ENCODE data around the gene PDCD10.

Gene PDCD10

GRCh38 chr3:167714871-167715270 lies 19.8 kb downstream of the PDCD10 start:
- TF ChIP-seq BACH2 (CRISPR knock-in tag; IDR thresholded peaks at IDR 0.05; ENCODE audit: borderline replicate concordance) = no peak
- no peak for TF ChIP-seq POU6F1 (CRISPR knock-in tag; IDR thresholded peaks at IDR 0.05; ENCODE audit: borderline replicate concordance, low read depth)
- no peak for TF ChIP-seq OSR1 (CRISPR knock-in tag; IDR thresholded peaks at IDR 0.05)
- no peak for TF ChIP-seq ESRRG (CRISPR knock-in tag; IDR thresholded peaks at IDR 0.05)
- no peak for TF ChIP-seq ZC3H10 (CRISPR knock-in tag; IDR thresholded peaks at IDR 0.05)
- no peak for TF ChIP-seq ZFP30 (CRISPR knock-in tag; IDR thresholded peaks at IDR 0.05)
- TF ChIP-seq ZNF70 (CRISPR knock-in tag; IDR thresholded peaks at IDR 0.05) = no peak
- TF ChIP-seq PPARA (CRISPR knock-in tag; IDR thresholded peaks at IDR 0.05; ENCODE audit: borderline replicate concordance) = no peak
- TF ChIP-seq TCF4 (CRISPR knock-in tag; IDR thresholded peaks at IDR 0.05; ENCODE audit: borderline replicate concordance) = no peak
- no peak for TF ChIP-seq CSDC2 (CRISPR knock-in tag; IDR thresholded peaks at IDR 0.05)
- TF ChIP-seq TOX (CRISPR knock-in tag; IDR thresholded peaks at IDR 0.05; ENCODE audit: borderline replicate concordance) = no peak
- ATAC-seq = no peak

- no peak for TF ChIP-seq TSHZ2 (CRISPR knock-in tag; IDR thresholded peaks at IDR 0.05)
- TF ChIP-seq PPARA (CRISPR knock-in tag; IDR thresholded peaks at IDR 0.05; ENCODE audit: borderline replicate concordance) = no peak
- TF ChIP-seq TOX (CRISPR knock-in tag; IDR thresholded peaks at IDR 0.05; ENCODE audit: borderline replicate concordance) = no peak
- TF ChIP-seq PATZ1 (CRISPR knock-in tag; IDR thresholded peaks at IDR 0.05; ENCODE audit: borderline replicate concordance) = no peak
- TF ChIP-seq GLIS3 (CRISPR knock-in tag; IDR thresholded peaks at IDR 0.05) = no peak
- no peak for TF ChIP-seq ZNF8 (CRISPR knock-in tag; IDR thresholded peaks at IDR 0.05)
- no peak for TF ChIP-seq ARNTL (CRISPR knock-in tag; IDR thresholded peaks at IDR 0.05; ENCODE audit: borderline replicate concordance, low read depth)
- TF ChIP-seq CSRNP3 (CRISPR knock-in tag; IDR thresholded peaks at IDR 0.05) = no peak
- no peak for TF ChIP-seq TCF4 (CRISPR knock-in tag; IDR thresholded peaks at IDR 0.05; ENCODE audit: borderline replicate concordance)
- no peak for TF ChIP-seq ZNF70 (CRISPR knock-in tag; IDR thresholded peaks at IDR 0.05)
- TF ChIP-seq ZFP30 (CRISPR knock-in tag; IDR thresholded peaks at IDR 0.05) = no peak
- TF ChIP-seq ISL1 (CRISPR knock-in tag; IDR thresholded peaks at IDR 0.05) = no peak
- no peak for TF ChIP-seq BACH2 (CRISPR knock-in tag; IDR thresholded peaks at IDR 0.05; ENCODE audit: borderline replicate concordance)
- no peak for TF ChIP-seq ZNF565 (CRISPR knock-in tag; conservative IDR thresholded peaks at IDR 0.05; ENCODE audit: low read depth)
- no peak for TF ChIP-seq POU6F1 (CRISPR knock-in tag; IDR thresholded peaks at IDR 0.05; ENCODE audit: borderline replicate concordance, low read depth)
- TF ChIP-seq ZFP3 (CRISPR knock-in tag; IDR thresholded peaks at IDR 0.05) = no peak
- no peak for TF ChIP-seq RARB (CRISPR knock-in tag; IDR thresholded peaks at IDR 0.05)
- TF ChIP-seq ESRRG (CRISPR knock-in tag; IDR thresholded peaks at IDR 0.05) = no peak
- no peak for ATAC-seq
These were observed 22.2 kb downstream of the PDCD10 start for GRCh38 chr3:167712445-167712844.

- TF ChIP-seq ESRRG (CRISPR knock-in tag; IDR thresholded peaks at IDR 0.05) (no peak), OSR1 (CRISPR knock-in tag; IDR thresholded peaks at IDR 0.05) (no peak), TSHZ2 (CRISPR knock-in tag; IDR thresholded peaks at IDR 0.05) (no peak), ZFP3 (CRISPR knock-in tag; IDR thresholded peaks at IDR 0.05) (no peak), BACH2 (CRISPR knock-in tag; IDR thresholded peaks at IDR 0.05; ENCODE audit: borderline replicate concordance) (no peak), RARB (CRISPR knock-in tag; IDR thresholded peaks at IDR 0.05) (no peak), GLIS3 (CRISPR knock-in tag; IDR thresholded peaks at IDR 0.05) (no peak), ZNF70 (CRISPR knock-in tag; IDR thresholded peaks at IDR 0.05) (no peak), TOX (CRISPR knock-in tag; IDR thresholded peaks at IDR 0.05; ENCODE audit: borderline replicate concordance) (no peak), ZFP30 (CRISPR knock-in tag; IDR thresholded peaks at IDR 0.05) (no peak), PPARA (CRISPR knock-in tag; IDR thresholded peaks at IDR 0.05; ENCODE audit: borderline replicate concordance) (no peak), CSDC2 (CRISPR knock-in tag; IDR thresholded peaks at IDR 0.05) (no peak), ARNTL (CRISPR knock-in tag; IDR thresholded peaks at IDR 0.05; ENCODE audit: borderline replicate concordance, low read depth) (no peak)
- ATAC-seq = no peak
These were observed 23.3 kb downstream of the PDCD10 start for GRCh38 chr3:167711439-167711838.

Data from SK-N-SH treated with all-trans-retinoic acid at 6 μM for 48 hours (cell line).